B cell (primary cell): ENCODE results near the gene C6orf132.

Experiments
- EZH2 ChIP-seq: IDR thresholded peaks from 2 replicates; pipeline ENCODE4 v1.6.1; 2012; ENCODE audit warnings: borderline replicate concordance, low read depth, mild to moderate bottlenecking, moderate library complexity, low read length; ENCODE audit not compliant: insufficient read depth, poor library complexity, severe bottlenecking
- TF ChIP-seq, protein P1 (sequence below): fragments of 200-600 bp; IDR thresholded peaks from one replicate; pipeline ENCODE4 v1.8.0; 2022; ENCODE audit warnings: antibody characterized with exemption, mild to moderate bottlenecking

DNA sequence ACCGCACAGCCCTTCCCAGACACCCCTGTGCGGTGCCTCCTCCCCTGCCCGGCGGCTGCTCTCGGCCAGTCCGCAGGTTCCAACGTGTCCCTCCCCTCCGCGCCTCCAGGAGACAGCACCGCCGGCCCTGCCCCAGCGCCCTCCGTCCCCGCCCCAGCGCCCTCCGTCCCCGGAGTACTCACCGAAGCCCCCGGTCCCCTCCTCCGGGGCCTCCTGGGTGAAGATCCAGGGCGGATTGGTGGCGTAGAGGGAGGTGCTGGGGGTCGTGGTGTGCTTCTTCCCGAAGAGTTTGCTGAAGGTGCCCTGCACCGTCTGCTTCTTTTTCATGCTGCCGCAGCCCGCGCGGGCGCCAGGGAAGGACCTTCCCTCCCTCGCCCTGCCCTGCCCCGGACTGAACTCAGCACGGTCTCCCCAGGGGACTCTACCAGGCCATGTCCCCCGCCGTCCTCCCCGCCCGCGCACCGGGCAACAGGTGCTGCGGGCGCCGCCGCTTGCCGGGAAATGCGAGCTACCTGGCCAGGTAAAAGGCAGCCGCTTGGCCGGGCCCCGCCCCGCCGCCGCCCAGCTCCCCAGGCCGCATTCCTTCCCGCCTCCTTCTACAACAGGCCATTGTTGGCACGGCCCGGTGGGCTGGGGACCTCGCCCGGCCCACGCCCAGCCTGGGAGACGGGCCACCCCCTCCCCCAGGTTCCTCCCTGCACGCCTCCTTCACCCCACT lies at the start of gene C6orf132:
- TF ChIP-seq, protein P1, sequence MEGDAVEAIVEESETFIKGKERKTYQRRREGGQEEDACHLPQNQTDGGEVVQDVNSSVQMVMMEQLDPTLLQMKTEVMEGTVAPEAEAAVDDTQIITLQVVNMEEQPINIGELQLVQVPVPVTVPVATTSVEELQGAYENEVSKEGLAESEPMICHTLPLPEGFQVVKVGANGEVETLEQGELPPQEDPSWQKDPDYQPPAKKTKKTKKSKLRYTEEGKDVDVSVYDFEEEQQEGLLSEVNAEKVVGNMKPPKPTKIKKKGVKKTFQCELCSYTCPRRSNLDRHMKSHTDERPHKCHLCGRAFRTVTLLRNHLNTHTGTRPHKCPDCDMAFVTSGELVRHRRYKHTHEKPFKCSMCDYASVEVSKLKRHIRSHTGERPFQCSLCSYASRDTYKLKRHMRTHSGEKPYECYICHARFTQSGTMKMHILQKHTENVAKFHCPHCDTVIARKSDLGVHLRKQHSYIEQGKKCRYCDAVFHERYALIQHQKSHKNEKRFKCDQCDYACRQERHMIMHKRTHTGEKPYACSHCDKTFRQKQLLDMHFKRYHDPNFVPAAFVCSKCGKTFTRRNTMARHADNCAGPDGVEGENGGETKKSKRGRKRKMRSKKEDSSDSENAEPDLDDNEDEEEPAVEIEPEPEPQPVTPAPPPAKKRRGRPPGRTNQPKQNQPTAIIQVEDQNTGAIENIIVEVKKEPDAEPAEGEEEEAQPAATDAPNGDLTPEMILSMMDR: no peak
- TF ChIP-seq EZH2: no peak
